Fibroblast of skin of left quadriceps (primary cell): Measurements from ENCODE around the gene RBM15B.

Experiments used
- DNase-seq, 2 experiments: peaks; one replicate each; pipeline ENCODE4 v3.0.0-alpha.2; 2013; ENCODE audit warnings: low read depth in 2 of 2

RBM15B gene

DNA sequence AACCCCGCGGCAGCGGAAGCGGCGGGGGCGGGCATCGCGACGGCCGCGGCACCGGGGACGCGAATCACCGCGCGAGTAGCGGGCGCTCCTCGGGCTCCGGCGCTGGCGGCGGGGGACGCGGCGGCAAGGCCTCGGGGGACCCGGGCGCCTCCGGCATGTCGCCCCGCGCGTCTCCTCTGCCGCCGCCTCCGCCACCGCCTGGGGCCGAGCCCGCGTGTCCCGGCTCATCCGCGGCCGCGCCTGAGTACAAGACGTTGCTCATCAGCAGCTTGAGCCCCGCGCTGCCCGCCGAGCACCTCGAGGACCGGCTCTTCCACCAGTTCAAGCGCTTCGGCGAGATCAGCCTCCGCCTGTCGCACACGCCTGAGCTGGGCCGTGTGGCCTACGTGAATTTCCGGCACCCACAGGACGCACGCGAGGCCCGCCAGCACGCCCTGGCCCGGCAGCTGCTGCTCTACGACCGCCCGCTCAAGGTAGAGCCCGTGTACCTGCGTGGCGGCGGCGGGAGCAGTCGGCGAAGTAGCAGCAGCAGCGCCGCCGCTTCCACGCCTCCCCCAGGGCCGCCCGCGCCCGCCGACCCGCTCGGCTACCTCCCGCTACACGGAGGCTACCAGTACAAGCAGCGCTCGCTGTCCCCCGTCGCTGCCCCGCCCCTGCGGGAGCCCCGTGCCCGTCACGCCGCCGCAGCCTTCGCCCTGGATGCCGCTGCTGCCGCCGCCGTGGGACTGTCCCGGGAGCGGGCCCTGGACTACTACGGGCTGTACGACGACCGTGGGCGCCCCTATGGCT, 675 bp downstream of the RBM15B start:
- no peak for DNase-seq

DNA sequence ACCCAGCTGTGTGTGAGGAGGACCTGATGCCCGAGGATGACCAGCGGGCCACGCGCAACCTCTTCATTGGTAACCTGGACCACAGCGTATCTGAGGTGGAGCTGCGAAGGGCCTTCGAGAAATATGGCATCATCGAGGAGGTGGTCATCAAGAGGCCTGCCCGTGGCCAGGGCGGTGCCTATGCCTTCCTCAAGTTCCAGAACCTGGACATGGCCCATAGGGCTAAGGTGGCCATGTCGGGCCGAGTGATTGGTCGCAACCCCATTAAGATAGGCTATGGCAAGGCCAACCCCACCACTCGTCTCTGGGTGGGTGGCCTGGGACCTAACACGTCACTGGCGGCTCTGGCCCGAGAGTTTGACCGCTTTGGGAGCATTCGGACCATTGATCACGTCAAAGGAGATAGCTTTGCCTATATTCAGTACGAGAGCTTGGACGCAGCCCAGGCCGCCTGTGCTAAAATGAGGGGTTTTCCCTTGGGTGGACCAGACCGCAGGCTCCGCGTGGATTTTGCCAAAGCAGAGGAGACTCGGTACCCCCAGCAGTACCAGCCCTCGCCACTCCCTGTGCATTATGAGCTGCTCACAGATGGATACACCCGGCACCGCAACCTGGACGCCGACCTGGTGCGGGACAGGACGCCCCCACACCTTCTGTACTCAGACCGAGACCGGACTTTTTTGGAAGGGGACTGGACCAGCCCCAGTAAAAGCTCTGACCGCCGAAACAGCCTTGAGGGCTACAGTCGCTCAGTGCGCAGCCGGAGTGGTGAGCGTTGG, 1.5 kb downstream of the RBM15B start:
- no peak for DNase-seq

DNA sequence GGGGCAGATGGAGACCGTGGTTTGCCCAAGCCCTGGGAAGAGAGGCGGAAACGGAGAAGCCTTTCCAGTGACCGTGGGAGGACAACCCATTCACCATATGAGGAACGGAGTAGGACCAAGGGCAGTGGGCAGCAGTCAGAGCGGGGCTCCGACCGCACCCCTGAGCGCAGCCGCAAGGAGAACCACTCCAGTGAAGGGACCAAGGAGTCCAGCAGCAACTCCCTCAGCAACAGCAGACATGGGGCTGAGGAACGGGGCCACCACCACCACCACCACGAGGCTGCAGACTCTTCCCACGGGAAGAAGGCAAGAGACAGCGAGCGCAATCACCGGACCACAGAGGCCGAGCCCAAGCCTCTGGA, 2.0 kb downstream of the RBM15B start:
- DNase-seq, result no peak

DNA sequence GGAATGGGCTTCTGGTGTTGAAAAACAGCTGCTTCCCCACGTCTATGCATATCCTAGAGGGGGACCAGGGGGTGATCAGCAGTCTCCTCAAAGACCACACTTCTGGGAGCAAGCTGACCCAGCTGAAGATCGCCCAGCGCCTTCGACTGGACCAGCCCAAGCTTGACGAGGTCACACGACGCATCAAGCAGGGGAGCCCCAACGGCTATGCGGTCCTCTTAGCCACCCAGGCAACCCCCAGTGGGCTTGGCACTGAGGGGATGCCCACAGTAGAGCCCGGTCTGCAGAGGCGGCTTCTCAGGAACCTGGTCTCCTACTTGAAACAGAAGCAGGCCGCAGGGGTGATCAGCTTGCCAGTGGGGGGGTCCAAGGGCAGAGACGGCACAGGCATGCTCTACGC, 2.5 kb downstream of the RBM15B start:
- DNase-seq, result no peak

GRCh38 chr3:51394541-51394940, 3.5 kb downstream of the RBM15B start:
- no peak for DNase-seq

GRCh38 chr3:51395493-51396213, 4.6 kb downstream of the RBM15B start:
- DNase-seq, result no peak

DNA sequence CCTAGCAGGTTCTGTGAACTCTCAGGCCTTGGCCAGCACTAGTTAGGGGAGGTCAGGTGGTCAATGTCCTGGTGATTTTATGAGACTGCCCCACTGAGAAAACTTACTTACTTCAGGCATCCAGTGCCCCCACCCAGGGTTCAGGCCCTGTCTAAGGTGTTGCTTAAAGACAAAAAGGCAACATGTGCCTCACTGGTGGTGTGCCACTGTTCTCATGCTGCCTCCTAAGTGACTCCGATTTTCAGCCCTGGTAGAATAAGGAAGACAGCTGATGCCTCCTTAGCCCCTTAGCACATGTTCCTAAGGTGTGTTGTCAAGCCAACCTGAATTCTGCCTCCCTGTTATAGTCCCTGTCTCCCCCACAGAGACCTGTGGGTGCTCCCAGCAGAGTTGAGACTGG, 5.3 kb downstream of the RBM15B start:
- DNase-seq, result no peak

DNA sequence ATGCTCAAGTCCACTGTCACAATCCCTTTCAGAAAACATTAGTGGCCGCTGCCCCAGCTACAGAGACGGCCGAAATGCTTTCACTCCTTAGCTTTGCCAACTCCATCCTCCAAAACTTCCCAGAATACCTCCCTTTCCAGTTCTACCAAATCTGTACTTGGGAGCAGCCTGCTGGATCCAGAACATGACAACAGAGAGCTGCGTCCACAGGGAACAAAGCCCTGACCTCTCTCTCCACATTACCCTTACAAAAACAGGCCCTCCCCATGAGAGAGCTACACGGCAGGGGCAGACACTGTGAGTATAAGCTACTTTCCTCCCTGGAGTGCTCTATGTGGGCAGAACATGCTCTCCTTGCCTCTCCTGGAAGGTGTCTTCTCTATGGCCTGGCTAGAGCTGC, 6.3 kb downstream of the RBM15B start:
- DNase-seq, result no peak

DNA sequence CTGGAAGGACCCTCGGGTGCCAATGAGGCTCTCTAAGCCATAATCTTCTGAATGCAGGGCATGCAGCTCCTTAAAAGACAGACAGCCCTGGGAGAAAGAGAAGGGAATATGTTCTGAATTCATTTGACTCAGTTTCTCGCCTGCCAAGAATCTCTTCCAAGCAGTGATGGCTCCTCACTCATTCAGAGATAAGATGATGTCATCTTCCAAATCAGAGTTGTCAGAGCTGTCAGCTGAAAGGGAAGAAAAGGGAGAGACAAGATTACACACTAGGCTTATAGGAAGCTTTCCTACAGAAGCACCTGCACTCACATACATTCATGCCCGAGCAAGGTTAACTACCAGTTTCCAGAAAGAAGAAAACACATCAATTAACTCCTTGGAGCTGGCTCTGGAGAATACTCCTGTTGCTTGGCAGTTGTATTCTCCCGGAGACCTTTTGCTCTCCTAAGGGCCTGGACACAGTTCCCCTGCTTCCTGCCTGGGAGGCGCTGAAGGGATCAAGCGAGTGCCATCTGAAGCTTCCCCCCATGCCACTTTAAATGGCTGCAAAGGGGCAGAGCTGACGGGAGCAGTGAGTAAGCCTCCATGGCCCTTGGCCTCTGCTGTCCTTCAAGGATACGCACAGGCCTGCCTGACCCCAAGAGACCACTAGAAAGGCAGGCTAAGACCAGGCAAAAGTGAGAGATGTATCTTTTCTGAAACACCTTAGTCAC, 7.7 kb downstream of the RBM15B start:
- DNase-seq, result no peak

GRCh38 chr3:51400166-51400565, 9.1 kb downstream of the RBM15B start:
- DNase-seq, result no peak

DNA sequence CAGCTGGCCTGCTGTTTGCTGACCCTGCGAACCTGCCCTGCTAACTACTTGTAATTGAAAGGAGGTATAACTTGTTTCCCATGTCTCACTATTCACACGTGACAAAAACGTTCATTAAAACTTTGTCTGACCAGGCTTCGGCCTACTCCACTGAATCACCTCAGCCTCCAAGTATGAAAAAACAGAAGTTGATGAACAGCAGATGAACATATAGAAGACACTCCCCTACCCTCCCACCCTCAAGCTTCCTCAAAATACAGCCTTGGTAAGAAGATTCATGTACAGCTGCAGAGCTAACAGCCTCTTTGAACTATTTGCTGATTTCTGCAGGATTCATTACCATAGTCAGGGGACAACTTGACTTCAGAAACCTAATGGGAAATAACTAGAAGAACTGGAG, 10.7 kb downstream of the RBM15B start:
- no peak for DNase-seq

DNA sequence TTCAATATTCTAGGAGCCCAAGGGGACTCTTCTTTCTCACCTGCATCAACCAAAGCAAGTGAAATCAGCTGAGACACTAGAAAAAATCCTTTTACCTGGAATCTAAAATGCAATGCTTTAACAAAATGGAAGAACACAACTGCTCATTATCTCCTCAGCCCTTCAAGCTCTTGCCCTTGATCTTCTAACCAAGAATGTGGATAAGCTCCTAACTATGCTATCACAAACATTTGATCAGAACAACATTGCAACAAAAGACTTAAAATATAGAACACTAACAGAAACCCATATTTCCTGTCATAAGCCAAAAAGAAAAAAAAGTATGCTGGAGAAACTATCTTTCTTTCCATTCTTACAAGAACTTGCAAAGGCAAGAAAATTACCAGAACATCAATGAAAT, 12.6 kb downstream of the RBM15B start:
- no peak for DNase-seq

DNA sequence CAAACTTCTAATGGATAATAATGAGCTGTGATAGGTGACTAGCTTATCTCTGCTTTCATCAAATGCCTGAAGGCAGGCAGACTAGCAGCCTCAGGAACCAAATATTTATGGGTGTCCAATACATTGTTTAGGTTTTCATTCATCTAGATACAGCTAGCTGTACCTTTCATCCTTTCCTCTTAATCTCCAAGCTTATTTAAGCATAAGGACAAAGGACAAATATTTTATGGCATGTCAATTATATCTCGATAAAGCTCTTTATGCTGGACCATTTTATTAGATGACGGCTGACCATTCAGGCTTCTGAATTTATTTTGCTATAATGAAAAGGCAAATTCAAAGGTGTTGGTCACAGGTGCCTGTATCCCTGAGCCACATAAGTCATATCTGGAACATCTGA, 16.9 kb downstream of the RBM15B start:
- no peak for DNase-seq

DNA sequence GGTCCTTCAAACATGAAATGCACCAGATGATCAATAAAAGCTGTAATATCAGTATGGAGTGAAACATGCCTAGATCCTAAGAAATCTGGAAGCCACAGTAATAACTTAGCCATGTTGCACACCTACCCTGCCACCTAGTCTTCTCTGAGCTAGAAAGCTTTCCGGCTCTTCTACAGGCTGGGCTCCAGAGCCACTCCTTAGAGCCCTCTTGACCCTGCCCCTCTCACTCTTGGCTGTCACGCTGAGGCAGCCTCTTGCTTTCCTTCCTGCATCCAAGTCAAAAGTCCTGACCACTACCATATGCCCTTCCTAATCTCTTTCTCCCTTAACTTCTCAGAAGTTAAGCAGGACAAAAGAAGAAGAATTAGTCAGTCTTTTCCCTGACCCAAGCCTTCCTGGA, 17.7 kb downstream of the RBM15B start:
- no peak for DNase-seq

DNA sequence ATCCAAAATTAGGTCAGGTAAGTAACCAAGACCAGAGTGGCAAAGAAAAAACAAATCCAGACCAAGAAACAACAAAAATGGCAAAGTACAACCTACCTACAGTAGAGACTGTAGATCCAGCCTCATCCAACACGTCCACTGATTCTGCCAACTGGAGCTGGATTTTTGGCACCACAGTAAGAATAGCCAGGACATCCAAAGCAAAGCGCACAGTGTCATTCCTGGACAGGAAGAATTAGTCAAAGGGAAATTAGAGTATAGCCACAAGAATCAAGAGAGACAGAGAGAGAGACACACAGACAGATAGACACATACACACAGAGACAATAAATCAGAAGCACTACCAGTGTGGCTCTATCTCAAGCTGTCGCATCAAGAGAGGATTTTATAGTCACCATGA, 31.1 kb downstream of the RBM15B start:
- DNase-seq, result no peak

DNA sequence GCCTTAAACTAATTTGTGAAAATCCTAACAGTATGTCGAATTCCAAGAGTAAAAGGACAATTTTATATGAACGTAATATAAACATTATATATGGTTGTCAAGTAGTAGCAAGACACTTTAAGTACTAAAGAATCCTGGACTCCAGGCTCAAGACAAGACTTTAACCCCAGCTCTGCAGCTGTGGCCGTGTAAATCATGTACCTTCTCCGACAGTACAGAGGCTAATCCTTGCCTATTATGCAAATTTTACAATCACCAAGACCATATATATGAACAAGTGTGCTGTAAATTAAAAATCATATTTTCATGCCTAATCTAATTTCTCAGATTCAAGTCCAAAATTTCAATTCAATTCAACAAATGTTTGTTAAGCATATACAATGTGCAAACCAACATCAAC, 35.8 kb downstream of the RBM15B start:
- DNase-seq, result no peak

- DNase-seq, result no peak
Measured at GRCh38 chr3:51429138-51429537, 38.1 kb downstream of the RBM15B start.

- no peak for DNase-seq
Measured at GRCh38 chr3:51434110-51434509, 43.0 kb downstream of the RBM15B start.

GRCh38 chr3:51434746-51435327, 43.8 kb downstream of the RBM15B start:
- peak in 1 of 2 experiments; percentile 6 for DNase-seq

DNA sequence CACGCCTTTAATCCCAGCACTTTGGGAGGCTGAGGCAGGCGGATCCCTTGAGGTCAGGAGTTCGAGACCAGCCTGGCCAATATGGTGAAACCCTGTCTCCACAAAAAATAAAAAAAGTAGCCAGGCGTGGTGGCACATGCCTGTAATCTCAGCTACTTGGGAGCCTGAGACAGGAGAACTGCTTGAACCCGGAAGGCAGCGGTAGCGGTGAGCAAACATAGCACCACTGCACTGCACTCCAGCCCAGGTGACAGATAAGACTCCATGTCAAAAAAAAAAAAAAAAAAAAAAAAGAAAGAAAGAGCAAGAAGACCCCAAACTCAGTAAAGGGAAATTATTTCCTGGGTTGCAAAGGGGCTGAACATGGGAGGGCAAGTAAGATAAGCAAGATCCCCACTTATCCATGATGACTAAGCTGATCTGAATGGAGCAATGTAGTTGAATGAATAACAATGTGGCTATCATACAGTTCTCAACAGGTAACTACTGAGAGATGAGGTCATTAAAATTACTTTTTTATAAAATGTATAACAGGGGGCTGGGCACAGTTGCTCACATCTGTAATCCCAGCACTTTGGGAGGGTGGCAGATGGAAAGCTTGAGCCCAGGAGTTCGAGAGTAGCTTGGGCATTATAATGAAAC, 46.0 kb downstream of the RBM15B start:
- no peak for DNase-seq
